ENCODE measurements around the gene ZBTB24.

GRCh38 chr6:109449795-109450673, 33.0 kb downstream of the ZBTB24 start:
- TF ChIP-seq CTCF (conservative IDR thresholded peaks at IDR 0.05 in 1 of 2, IDR thresholded peaks at IDR 0.05 in 1 of 2; ENCODE audit: extremely low read depth in 1 of 2, insufficient read depth in 1 of 2, low read depth in 1 of 2, low read length in 2 of 2) (no peak), EZH2 (IDR thresholded peaks at IDR 0.05; ENCODE audit: borderline replicate concordance, low read length) (no peak)

Data from mammary epithelial cell (primary cell).